T follicular helper cell (primary cell): ENCODE data around the gene TBL1XR1.

Source experiments
- DNase-seq: peaks from one replicate; pipeline ENCODE4 v3.0.0-alpha.2; 2020; ENCODE audit warnings: low read depth

TBL1XR1 gene

GRCh38 chr3:177065285-177066033, 131.8 kb downstream of the TBL1XR1 start:
- DNase-seq = no peak

- no peak for DNase-seq
Measured at GRCh38 chr3:177062052-177062732, 135.1 kb downstream of the TBL1XR1 start.

GRCh38 chr3:177061369-177061768, 135.9 kb downstream of the TBL1XR1 start:
- no peak for DNase-seq

DNA sequence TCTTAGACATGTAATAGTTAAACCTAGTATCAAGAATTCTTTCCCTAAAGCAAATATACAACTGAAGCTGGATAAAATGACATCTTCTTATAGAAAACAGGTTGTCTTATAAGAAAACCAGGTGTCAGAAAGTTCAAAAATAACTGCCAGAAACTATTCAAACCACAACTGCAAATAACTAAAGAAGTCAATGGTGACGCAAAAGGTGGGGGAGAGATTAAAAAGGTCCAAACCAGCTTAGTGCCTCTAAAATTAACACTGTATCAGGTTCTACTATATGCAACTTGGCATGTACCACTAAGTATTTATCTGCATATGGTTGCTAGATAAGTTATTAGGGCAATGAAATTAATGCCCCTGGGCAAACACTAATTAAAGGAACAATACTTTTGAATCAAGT, 136.8 kb downstream of the TBL1XR1 start:
- DNase-seq = no peak

DNA sequence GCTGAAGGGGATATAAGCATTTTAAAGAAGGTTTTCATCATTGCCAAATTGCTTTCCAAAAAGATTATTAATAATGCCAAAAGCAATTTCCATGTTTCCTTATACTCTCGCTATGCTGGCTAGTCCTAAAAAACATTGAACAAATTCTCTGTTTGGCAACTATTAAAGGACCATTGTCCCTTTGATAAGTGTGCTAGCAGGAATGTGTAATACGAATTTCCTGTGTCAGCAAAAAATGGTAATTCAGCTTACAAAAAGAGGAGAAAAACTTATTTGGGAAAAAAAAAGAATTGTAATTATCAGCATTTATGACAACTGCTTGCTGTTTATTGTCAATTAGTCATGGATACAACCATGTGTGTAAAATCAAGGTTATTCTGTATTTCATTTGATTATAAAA, 138.6 kb downstream of the TBL1XR1 start:
- no peak for DNase-seq

DNA sequence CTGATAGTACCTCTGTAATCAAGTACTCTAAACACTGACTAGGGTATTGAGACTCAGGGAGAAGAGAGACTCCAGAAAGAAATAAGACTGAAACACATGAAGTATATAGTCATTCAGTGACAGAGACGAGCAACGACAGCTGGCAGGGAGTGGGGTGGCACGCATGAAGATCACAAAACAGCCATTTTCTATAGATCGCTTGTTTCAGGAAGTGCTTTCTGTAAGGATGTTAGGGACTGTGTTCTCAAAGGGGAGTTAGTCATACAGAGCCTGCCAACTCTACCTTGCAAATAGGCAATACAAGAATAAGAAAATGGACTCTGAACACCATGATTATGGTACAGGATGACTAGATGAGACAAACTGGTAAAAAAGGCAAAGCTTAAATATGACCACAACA, 139.5 kb downstream of the TBL1XR1 start:
- DNase-seq = peak; percentile 8

DNA sequence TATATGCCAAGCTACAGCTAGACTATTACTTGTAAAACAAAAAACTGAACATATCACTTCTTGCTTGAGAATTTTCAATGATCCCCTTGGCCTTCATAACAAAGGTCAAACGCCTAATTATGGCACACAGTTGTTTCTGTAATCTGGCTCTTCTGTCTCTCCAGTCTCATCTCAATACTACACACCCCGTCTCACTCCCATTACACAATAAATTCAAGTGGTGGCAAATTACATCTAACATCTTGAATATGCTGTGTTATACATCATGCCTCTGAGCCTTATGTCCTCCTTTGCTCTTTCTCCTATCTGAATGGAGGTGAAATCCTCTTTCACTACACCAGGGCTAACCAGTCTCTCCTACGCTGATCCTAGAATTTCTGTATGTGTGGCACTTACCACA, 140.4 kb downstream of the TBL1XR1 start:
- no peak for DNase-seq

GRCh38 chr3:177055605-177056571, 141.4 kb downstream of the TBL1XR1 start:
- DNase-seq = no peak

- DNase-seq = no peak
Measured at GRCh38 chr3:177053107-177053506, 144.2 kb downstream of the TBL1XR1 start.

DNA sequence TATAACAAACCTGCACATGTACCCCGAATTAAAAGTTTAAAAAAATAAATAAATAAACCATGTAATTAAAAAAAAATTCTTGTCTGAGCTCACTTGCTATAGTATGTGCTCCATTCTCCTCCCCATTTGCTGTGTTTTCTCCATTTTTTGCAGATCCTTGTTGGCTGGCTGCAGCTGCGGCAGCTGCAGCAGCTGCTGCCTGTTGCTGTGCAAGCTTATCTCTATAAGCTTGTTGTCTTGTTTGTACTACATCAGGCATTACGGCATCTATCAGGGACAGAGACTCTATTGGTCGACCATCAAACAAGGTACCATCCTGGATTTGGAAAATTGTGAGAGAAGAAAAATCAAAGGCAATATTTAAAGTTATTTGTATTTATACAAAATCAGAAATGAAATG, 145.9 kb downstream of the TBL1XR1 start:
- DNase-seq = no peak

DNA sequence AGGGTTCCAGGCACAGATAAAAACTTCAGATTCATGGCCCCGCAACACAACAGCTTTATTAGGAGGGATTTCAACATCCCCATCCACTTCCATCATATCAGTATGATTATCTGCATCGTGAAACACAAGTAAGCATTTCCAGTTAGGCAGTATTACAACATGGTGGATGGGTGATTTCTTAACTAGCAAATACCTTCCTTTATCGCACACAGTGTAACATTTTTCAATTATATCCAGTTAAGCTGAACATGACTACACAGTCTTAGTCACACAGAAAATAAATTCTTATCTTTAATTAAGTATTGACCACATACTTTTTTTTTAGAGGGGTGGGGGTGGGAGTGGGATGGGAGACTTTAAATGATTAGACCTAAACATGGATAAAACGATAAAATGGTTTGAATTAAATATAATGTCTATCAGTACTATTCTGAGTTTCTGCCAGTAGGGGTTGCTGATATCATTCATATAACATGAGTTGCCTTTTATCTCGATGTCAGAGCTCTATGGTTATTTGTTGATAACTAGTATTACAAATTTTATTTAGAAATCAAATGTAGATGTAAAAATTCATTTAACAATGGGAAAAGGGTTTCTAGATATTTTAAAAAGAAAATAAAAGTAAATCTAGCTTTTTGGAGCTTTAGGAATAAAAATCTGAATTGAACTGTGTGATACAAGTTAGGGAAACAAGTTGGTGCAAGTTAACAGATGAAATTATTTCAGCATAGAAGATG, 146.6 kb downstream of the TBL1XR1 start:
- DNase-seq = no peak

GRCh38 chr3:177045767-177046166, 151.5 kb downstream of the TBL1XR1 start:
- DNase-seq = no peak

DNA sequence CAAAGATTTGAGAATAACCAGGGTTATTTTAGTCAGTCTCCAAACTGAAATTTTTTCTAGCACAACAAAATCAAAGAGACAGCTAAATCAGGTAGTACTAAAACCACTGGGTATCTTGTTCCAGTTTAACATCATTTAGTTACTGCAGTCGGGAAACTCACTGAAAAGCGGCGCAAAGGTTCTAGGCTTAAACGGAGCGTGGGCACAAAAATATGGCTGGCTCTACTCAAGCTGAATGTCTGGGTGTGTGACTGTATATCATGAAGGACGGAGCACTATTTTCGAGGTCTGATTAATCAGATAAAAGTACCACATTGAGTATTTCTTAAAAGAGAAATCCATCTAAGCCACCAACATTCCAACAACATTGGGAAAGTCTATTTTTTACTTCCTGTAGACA, 152.1 kb downstream of the TBL1XR1 start:
- no peak for DNase-seq

GRCh38 chr3:177041730-177042551, 155.3 kb downstream of the TBL1XR1 start:
- DNase-seq = no peak

GRCh38 chr3:177041021-177041729, 156.1 kb downstream of the TBL1XR1 start:
- DNase-seq = no peak

- DNase-seq = no peak
Measured at GRCh38 chr3:177039490-177040274, 157.6 kb downstream of the TBL1XR1 start.

DNA sequence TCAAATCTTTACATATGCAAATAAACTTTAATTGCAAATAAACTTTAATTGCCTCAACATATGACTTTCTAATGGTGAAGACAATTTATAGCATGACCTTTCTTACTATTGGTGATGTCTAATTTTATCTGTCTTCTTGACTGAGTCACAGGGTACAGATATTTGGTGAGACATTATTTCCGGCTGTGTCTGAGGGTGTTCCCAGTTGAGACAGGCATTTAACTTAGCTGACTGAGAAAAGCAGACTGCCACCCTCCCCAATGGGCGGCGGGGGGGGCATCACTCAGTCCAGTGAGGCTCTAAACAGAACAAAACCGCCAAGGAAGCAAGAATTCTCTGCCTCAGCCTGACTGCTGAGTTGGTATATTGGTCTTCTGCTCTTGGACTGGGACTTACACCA, 160.0 kb downstream of the TBL1XR1 start:
- DNase-seq = no peak

- DNase-seq = no peak
Measured at GRCh38 chr3:177035676-177036075, 161.6 kb downstream of the TBL1XR1 start.

DNA sequence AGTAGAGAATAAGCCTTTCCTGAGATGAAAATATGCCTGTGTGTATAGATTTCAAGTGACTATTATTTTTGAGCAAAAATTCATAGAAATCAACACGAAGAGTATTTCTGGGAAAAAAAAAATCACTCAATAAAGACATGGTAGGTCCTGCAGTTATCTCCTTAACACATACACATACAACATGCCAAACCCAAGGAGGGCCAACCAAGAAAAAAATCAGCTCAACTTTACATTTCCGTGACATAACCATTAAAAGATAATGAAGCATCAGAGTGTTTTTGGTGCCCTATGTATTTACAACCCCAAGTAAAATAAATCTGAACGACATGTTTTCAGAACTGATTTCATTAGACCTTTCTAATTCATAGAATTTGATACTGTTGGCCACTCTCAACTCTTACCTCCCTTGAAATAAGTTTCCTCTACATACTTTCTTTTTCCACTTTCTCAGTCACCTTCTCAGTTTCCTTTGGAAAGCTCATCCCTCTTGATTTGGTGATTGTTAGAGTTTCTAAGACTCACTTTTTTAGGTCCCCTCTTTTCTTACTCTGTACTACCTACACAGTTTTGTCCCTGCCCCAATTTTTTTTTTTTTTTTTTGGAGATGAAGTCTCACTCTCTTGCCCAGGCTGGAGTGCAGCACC, 162.3 kb downstream of the TBL1XR1 start:
- no peak for DNase-seq
